SK-N-SH (cell line): Measurements from ENCODE around the gene DCAF6.

Source experiments
- CTCF ChIP-seq: fragments of 200-600 bp; sonication (generic); IDR thresholded peaks from 2 replicates; pipeline ENCODE4 v1.6.1; 2017; ENCODE audit warnings: antibody characterized with exemption, mild to moderate bottlenecking, moderate library complexity
- NFIC ChIP-seq: IDR thresholded peaks from 2 replicates; pipeline ENCODE4 v1.4.0; 2012; ENCODE audit warnings: borderline replicate concordance
- RAD21 ChIP-seq: IDR thresholded peaks from 2 replicates; pipeline ENCODE4 v1.6.1; 2012; ENCODE audit warnings: mild to moderate bottlenecking, low read length

GRCh38 chr1:168057355-168057754 is 120.9 kb downstream of the DCAF6 start:
- no peak for TF ChIP-seq CTCF
- TF ChIP-seq NFIC: no peak
- TF ChIP-seq RAD21: no peak
